SHP77 (cell line): ENCODE measurements around the gene ADAM29.
"Not testable (repeated sequence)": the region's sequence is repeated elsewhere in the genome, so short reads cannot be mapped to it uniquely, and the experiment has no call there.

Experiments
- DNase-seq, 2 experiments: peaks; one replicate each; lab custom pipeline; 2025; lab: John Stamatoyannopoulos, UW

The ADAM29 gene

GRCh38 chr4:174948826-174949225, 30.7 kb downstream of the ADAM29 start:
- DNase-seq = no peak

GRCh38 chr4:174972911-174973310, 54.8 kb downstream of the ADAM29 start:
- DNase-seq = no peak

- DNase-seq = no peak
Observed at GRCh38 chr4:174973336-174973735, 55.2 kb downstream of the ADAM29 start.

GRCh38 chr4:174983128-174983750, 65.1 kb downstream of the ADAM29 start:
- no peak for DNase-seq

- not testable (repeated sequence) for DNase-seq
Observed at GRCh38 chr4:174983870-174984269, 65.7 kb downstream of the ADAM29 start.

- no peak for DNase-seq
Observed at GRCh38 chr4:174989791-174990190, 71.6 kb downstream of the ADAM29 start.

- no peak for DNase-seq
Observed at GRCh38 chr4:174993916-174994315, 75.8 kb downstream of the ADAM29 start.

GRCh38 chr4:174996079-174996478, 77.9 kb downstream of the ADAM29 start:
- DNase-seq = no peak

- no peak for DNase-seq
Observed at GRCh38 chr4:174999407-174999806, 81.2 kb downstream of the ADAM29 start.

GRCh38 chr4:175017751-175018150, 99.6 kb downstream of the ADAM29 start:
- no peak for DNase-seq

- DNase-seq = not testable (repeated sequence)
Observed at GRCh38 chr4:175019447-175019846, 101.3 kb downstream of the ADAM29 start.
